GM23338 (cell line): ENCODE results near the gene ZNF664.

ENCODE experiments used
- CREB1 ChIP-seq: fragments of 250-450 bp; sonication (Bioruptor Pico); IDR thresholded peaks from 2 replicates; pipeline ENCODE4 v1.5.0; 2020; ENCODE audit warnings: low read depth, mild to moderate bottlenecking, moderate library complexity
- CTCF ChIP-seq, 2 experiments: fragments of 200-600 bp in 1 of 2; sonication (generic) in 1 of 2; conservative IDR thresholded peaks; 2 replicates each; pipeline versions ENCODE4 v1.5.1 to v1.6.1; 2016 to 2017; ENCODE audit warnings: antibody characterized with exemption in 2 of 2, low read depth in 2 of 2, mild to moderate bottlenecking in 2 of 2, moderate library complexity in 1 of 2
- EZH2 ChIP-seq: fragments of 200-600 bp; sonication (generic); IDR thresholded peaks from one replicate; pipeline ENCODE4 v1.8.0; 2017; ENCODE audit warnings: antibody characterized with exemption, mild to moderate bottlenecking, low read depth; ENCODE audit not compliant: unreplicated experiment
- EZH2phosphoT487 ChIP-seq: fragments of 200-600 bp; sonication (generic); IDR thresholded peaks from one replicate; pipeline ENCODE4 v1.8.1; 2018; ENCODE audit warnings: antibody characterized with exemption; ENCODE audit not compliant: unreplicated experiment
- POLR2AphosphoS5 ChIP-seq: IDR thresholded peaks from 2 replicates; pipeline ENCODE4 v1.6.1; 2016; ENCODE audit warnings: antibody characterized with exemption, low read depth

DNA sequence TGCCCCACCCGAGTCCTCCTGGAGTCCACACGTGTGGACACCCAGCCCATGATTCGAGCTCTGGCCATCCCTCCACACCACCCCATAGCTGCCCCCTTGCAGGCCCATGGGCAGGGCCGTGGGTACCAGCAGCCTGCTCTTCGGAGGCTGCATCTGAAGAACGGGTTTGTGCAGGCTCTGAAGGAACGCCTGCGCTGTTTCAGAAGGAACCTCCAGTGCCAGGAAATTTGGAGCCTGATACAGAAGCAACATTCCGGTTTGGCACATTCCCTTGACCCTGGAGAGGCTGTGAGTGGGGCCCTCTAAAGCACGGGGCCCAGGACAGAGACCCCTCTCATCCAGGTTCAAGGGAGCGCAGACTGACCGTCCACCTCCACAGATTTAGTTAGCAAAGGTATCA, 57.0 kb downstream of the ZNF664 start:
- no peak for TF ChIP-seq POLR2AphosphoS5
- no peak for TF ChIP-seq CTCF (conservative IDR thresholded peaks at IDR 0.05; ENCODE audit: low read depth in 2 of 2)
- no peak for TF ChIP-seq EZH2
- no peak for TF ChIP-seq EZH2phosphoT487
- no peak for TF ChIP-seq CREB1 (CRISPR knock-in tag)
